NCI-H146 (cell line): ENCODE measurements around the gene RNF214.
A peak's percentile ranks its signal among the peaks of the same experiment; 100 is the strongest.

Experiments used
- DNase-seq: peaks from one replicate; lab custom pipeline; 2025; lab: John Stamatoyannopoulos, UW

The RNF214 gene

GRCh38 chr11:117214404-117215110 lies 17.9 kb upstream of the RNF214 start:
- no peak for DNase-seq

- DNase-seq = no peak
Measured at GRCh38 chr11:117217141-117218084, 15.1 kb upstream of the RNF214 start.

- no peak for DNase-seq
Measured at GRCh38 chr11:117218133-117218915, 14.1 kb upstream of the RNF214 start.

- no peak for DNase-seq
Measured at GRCh38 chr11:117219001-117219400, 13.5 kb upstream of the RNF214 start.

GRCh38 chr11:117219455-117219854 lies 13.0 kb upstream of the RNF214 start:
- no peak for DNase-seq

GRCh38 chr11:117219995-117220394 lies 12.5 kb upstream of the RNF214 start:
- DNase-seq = no peak

- DNase-seq = no peak
Measured at GRCh38 chr11:117220568-117220967, 11.9 kb upstream of the RNF214 start.

- no peak for DNase-seq
Measured at GRCh38 chr11:117220999-117221774, 11.3 kb upstream of the RNF214 start.

GRCh38 chr11:117221775-117222517 lies 10.5 kb upstream of the RNF214 start:
- no peak for DNase-seq

- no peak for DNase-seq
Measured at GRCh38 chr11:117222991-117223740, 9.3 kb upstream of the RNF214 start.

GRCh38 chr11:117223741-117224689 lies 8.5 kb upstream of the RNF214 start:
- no peak for DNase-seq

GRCh38 chr11:117225553-117226170 lies 6.8 kb upstream of the RNF214 start:
- no peak for DNase-seq

- peak; percentile 72 for DNase-seq
Measured at GRCh38 chr11:117226388-117227385, 5.8 kb upstream of the RNF214 start.

- DNase-seq = no peak
Measured at GRCh38 chr11:117228091-117228490, 4.4 kb upstream of the RNF214 start.

GRCh38 chr11:117229411-117229810 lies 3.1 kb upstream of the RNF214 start:
- no peak for DNase-seq

- DNase-seq = no peak
Measured at GRCh38 chr11:117229931-117230285, 2.6 kb upstream of the RNF214 start.

- DNase-seq = no peak
Measured at GRCh38 chr11:117230286-117230961, 2.0 kb upstream of the RNF214 start.
